NCI-H345 (cell line): ENCODE results near the gene LSS.

Source experiments
- DNase-seq: peaks from one replicate; lab custom pipeline; 2025; lab: John Stamatoyannopoulos, UW

Gene LSS

GRCh38 chr21:46218906-46219590, 9.5 kb downstream of the LSS start:
- DNase-seq: no peak

GRCh38 chr21:46217511-46218196, 10.9 kb downstream of the LSS start:
- no peak for DNase-seq

GRCh38 chr21:46216132-46216747, 12.3 kb downstream of the LSS start:
- no peak for DNase-seq

GRCh38 chr21:46215436-46216131, 13.0 kb downstream of the LSS start:
- DNase-seq: no peak

- DNase-seq: no peak
Observed at GRCh38 chr21:46214478-46215340, 13.9 kb downstream of the LSS start.

- no peak for DNase-seq
Observed at GRCh38 chr21:46213620-46214286, 14.8 kb downstream of the LSS start.

- DNase-seq: no peak
Observed at GRCh38 chr21:46212721-46213484, 15.7 kb downstream of the LSS start.

- DNase-seq: no peak
Observed at GRCh38 chr21:46211786-46212720, 16.5 kb downstream of the LSS start.

- no peak for DNase-seq
Observed at GRCh38 chr21:46211376-46211775, 17.2 kb downstream of the LSS start.

- no peak for DNase-seq
Observed at GRCh38 chr21:46210378-46211136, 18.0 kb downstream of the LSS start.

- DNase-seq: no peak
Observed at GRCh38 chr21:46208761-46209721, 19.5 kb downstream of the LSS start.

- DNase-seq: no peak
Observed at GRCh38 chr21:46207920-46208591, 20.5 kb downstream of the LSS start.

GRCh38 chr21:46207006-46207919, 21.3 kb downstream of the LSS start:
- no peak for DNase-seq

- no peak for DNase-seq
Observed at GRCh38 chr21:46206163-46207005, 22.2 kb downstream of the LSS start.

GRCh38 chr21:46205766-46206162, 22.8 kb downstream of the LSS start:
- no peak for DNase-seq
